Erythroblast (primary cell): ENCODE data around the gene GATA2.

Experiments used
- GATA1 ChIP-seq: IDR thresholded peaks from 2 replicates; pipeline ENCODE4 v1.6.1; 2011; ENCODE audit warnings: low read depth, mild to moderate bottlenecking, control low read depth, low read length, moderate library complexity
- POLR2A ChIP-seq: IDR thresholded peaks from 2 replicates; pipeline ENCODE4 v1.6.1; 2011; ENCODE audit warnings: mild to moderate bottlenecking, low read length

DNA sequence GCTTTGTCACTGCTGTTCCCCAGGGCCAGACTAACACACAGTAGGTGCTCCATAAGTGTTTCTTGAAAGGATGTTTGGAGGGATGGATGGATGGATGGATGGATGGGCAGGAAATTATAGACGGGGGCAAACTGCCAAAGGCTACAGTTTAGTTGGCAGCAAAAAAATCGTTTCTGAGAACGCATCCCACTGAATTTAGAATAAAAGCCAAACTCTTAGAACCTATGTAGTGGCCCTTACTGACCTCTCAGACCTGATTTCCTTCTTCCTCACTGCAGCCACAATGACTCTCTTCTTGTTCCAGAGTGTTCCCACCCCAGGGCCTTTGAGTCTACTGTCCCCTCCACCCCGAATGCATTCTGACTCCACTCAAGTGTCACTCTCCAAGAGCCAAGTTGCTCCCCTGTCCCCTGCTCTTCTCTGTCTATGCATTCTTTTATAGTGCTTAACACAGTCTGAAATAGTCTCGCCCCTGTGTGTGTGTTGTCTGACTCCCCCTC lies 5.2 kb upstream of the GATA2 start:
- TF ChIP-seq POLR2A: no peak
- TF ChIP-seq GATA1: no peak
